DOHH2 (cell line): Measurements from ENCODE around the gene MYZAP.

Source experiments
- H3F3A ChIP-seq: fragments of 200-600 bp; sonication (generic), shearing (Covaris generic); 2 replicates; pipeline ENCODE4 v1.6.0; 2016; ENCODE audit warnings: antibody characterized with exemption, mild to moderate bottlenecking; ENCODE audit not compliant: control insufficient read depth, insufficient read depth
- H3K27ac ChIP-seq: fragments of 200-600 bp; sonication (generic); 2 replicates; pipeline ENCODE4 v1.5.1; 2014; ENCODE audit warnings: low read depth, mild to moderate bottlenecking, low read length, moderate library complexity
- H3K27me3 ChIP-seq: fragments of 200-600 bp; sonication (generic); 2 replicates; pipeline ENCODE4 v1.6.1; 2014; ENCODE audit warnings: mild to moderate bottlenecking, low read length, mixed read lengths; ENCODE audit not compliant: control insufficient read depth
- H3K36me3 ChIP-seq: fragments of 200-600 bp; sonication (generic); 2 replicates; pipeline ENCODE4 v1.6.1; 2014; ENCODE audit warnings: mild to moderate bottlenecking, low read length, moderate library complexity, mixed read lengths; ENCODE audit not compliant: control insufficient read depth
- H3K4me1 ChIP-seq: fragments of 200-600 bp; sonication (generic); 2 replicates; pipeline ENCODE4 v1.6.1; 2014; ENCODE audit warnings: mild to moderate bottlenecking, low read length, mixed read lengths; ENCODE audit not compliant: control insufficient read depth
- H3K4me2 ChIP-seq: fragments of 200-600 bp; sonication (generic); 2 replicates; pipeline ENCODE4 v1.6.0; 2014; ENCODE audit warnings: mild to moderate bottlenecking, low read length, moderate library complexity
- H3K4me3 ChIP-seq: fragments of 200-600 bp; sonication (generic); 2 replicates; pipeline ENCODE4 v1.5.1; 2014; ENCODE audit warnings: mild to moderate bottlenecking, low read length, mixed read lengths
- H3K79me2 ChIP-seq: fragments of 200-600 bp; sonication (generic); 2 replicates; pipeline ENCODE4 v1.6.1; 2014; ENCODE audit warnings: mild to moderate bottlenecking, low read length, mixed read lengths; ENCODE audit not compliant: control insufficient read depth
- H3K9me2 ChIP-seq: fragments of 200-600 bp; sonication (generic); replicated peaks from 2 replicates; pipeline ENCODE4 v1.6.1; 2014; ENCODE audit warnings: mild to moderate bottlenecking, low read length, mixed read lengths; ENCODE audit not compliant: control insufficient read depth
- H3K9me3 ChIP-seq: fragments of 200-600 bp; sonication (generic); 2 replicates; pipeline ENCODE4 v1.6.1; 2014; ENCODE audit warnings: antibody characterized with exemption, low read length, mixed read lengths; ENCODE audit not compliant: control insufficient read depth, insufficient read depth
- H4K20me1 ChIP-seq: fragments of 200-600 bp; sonication (generic); 2 replicates; pipeline ENCODE4 v1.6.0; 2014; ENCODE audit warnings: low read depth, mild to moderate bottlenecking, antibody characterized with exemption, low read length, moderate library complexity; ENCODE audit not compliant: control insufficient read depth, insufficient read depth
- EZH2phosphoT487 ChIP-seq: fragments of 200-600 bp; sonication (generic); IDR thresholded peaks from 2 replicates; pipeline ENCODE4 v1.6.1; 2017; ENCODE audit warnings: borderline replicate concordance, mild to moderate bottlenecking, antibody characterized with exemption, low read length, moderate library complexity, mixed read lengths
- TF ChIP-seq, protein P1 (sequence below): fragments of 200-600 bp; sonication (generic); IDR thresholded peaks from one replicate; pipeline ENCODE4 v1.5.1; 2014; ENCODE audit warnings: antibody characterized with exemption, mild to moderate bottlenecking, low read depth, low read length; ENCODE audit not compliant: poor library complexity, severe bottlenecking

Gene MYZAP

DNA sequence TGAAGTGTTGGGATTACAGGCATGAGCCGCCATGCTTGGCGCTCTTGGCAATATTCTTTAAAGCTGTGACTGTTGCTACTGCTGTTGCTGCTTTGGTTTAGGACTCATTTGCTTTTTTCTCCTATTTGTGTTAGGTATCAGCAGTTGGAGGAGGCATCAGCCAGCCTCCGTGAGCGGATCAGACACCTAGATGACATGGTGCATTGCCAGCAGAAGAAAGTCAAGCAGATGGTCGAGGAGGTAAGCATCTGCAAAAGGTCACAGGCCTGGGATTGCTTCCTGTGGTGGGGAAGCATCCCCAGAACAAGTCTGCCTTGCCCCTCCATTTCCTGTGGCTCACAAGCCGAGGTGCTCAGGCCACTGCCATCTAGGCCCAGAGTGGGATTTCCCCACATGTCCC is 47.6 kb downstream of the MYZAP start:
- Histone ChIP-seq H3K79me2 (no peaks in the 10 kb centered on the region), H3K9me2 (no peaks in the 10 kb centered on the region), H4K20me1 (no peaks in the 10 kb centered on the region), H3K4me3 (no peak overlapping the region), H3K27me3 (peaks cover 9% of the 10 kb centered on the region; the same call in 1 of the 2 replicates), H3K27ac (no peak overlapping the region), H3K36me3 (no peaks in the 10 kb centered on the region), H3F3A (no peaks in the 10 kb centered on the region), H3K4me1 (no peaks in the 10 kb centered on the region), H3K9me3 (no peaks in the 10 kb centered on the region), H3K4me2 (no peak overlapping the region)
- TF ChIP-seq EZH2phosphoT487 = no peak
- TF ChIP-seq, protein P1, sequence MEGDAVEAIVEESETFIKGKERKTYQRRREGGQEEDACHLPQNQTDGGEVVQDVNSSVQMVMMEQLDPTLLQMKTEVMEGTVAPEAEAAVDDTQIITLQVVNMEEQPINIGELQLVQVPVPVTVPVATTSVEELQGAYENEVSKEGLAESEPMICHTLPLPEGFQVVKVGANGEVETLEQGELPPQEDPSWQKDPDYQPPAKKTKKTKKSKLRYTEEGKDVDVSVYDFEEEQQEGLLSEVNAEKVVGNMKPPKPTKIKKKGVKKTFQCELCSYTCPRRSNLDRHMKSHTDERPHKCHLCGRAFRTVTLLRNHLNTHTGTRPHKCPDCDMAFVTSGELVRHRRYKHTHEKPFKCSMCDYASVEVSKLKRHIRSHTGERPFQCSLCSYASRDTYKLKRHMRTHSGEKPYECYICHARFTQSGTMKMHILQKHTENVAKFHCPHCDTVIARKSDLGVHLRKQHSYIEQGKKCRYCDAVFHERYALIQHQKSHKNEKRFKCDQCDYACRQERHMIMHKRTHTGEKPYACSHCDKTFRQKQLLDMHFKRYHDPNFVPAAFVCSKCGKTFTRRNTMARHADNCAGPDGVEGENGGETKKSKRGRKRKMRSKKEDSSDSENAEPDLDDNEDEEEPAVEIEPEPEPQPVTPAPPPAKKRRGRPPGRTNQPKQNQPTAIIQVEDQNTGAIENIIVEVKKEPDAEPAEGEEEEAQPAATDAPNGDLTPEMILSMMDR = no peak

DNA sequence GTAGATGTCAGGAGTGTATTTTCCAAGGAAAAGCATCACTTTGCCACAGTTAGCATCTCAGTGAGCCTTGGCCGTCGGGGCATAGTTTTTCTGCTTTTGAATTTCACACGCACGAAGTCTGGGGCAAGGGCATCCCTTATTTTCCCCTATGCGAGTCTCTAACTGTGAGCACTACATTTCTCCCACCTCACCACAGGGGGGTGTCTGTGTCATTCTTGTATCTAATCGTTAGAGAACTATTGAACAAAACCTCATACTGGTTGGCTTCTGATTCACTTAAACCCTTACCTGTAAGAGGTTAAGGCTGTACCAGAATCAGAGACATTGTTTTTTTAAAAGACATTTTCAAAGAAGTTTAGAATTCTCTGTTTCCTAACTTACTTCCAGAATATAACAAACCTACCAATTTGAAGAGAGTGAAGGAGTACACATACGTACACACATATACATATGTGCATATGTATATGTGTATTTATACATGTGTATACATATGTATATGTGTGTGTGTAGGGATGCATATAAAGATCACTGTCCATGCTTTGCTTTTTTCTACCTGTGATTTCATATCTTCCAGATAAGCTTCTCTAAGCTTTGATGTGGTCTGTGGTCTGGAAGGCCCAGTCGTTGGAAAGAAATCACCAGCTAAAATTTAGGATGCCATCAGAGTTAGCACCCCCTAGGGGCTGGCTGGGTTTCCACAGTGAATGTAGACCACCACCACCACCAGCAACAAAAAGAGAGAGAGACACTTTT is 49.4 kb downstream of the MYZAP start:
- H3K36me3 ChIP-seq = no peaks in the 10 kb centered on the region
- H4K20me1 ChIP-seq = no peaks in the 10 kb centered on the region
- no peaks in the 10 kb centered on the region for H3F3A ChIP-seq
- no peaks in the 10 kb centered on the region for H3K9me2 ChIP-seq
- H3K27ac ChIP-seq = no peak overlapping the region
- peaks cover 13% of the 10 kb centered on the region for H3K27me3 ChIP-seq
- no peaks in the 10 kb centered on the region for H3K79me2 ChIP-seq
- no peak overlapping the region for H3K4me2 ChIP-seq
- no peaks in the 10 kb centered on the region for H3K4me1 ChIP-seq
- no peaks in the 10 kb centered on the region for H3K9me3 ChIP-seq
- no peak overlapping the region for H3K4me3 ChIP-seq
- TF ChIP-seq EZH2phosphoT487 = no peak
- TF ChIP-seq, protein P1 = peak; percentile 48

DNA sequence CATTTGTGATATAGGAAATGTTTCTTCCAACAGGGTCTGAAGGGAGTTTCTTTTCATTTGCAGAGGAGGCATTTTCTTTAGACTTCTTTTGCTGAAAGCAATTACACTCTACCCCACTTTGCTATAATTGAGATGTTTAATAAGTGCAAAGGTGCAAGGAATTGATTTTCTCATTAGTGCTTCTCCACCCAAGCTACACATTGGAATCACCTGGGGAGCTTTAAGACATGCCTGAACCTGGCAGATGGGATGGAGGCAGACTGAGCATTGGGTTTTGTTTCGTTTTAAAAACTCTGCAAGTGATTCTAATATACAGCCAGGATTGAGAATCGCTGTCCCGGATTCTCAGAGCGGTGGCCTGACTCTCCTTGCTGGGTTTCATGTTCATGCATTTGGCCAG is 52.1 kb downstream of the MYZAP start:
- no peaks in the 10 kb centered on the region for H4K20me1 ChIP-seq
- no peaks in the 10 kb centered on the region for H3F3A ChIP-seq
- no peaks in the 10 kb centered on the region for H3K36me3 ChIP-seq
- no peak for TF ChIP-seq EZH2phosphoT487
- TF ChIP-seq, protein P1 = no peak
- peaks cover 12% of the 10 kb centered on the region for H3K27me3 ChIP-seq
- no peaks in the 10 kb centered on the region for H3K9me2 ChIP-seq
- no peaks in the 10 kb centered on the region for H3K4me1 ChIP-seq
- no peaks in the 10 kb centered on the region for H3K79me2 ChIP-seq
- no peak overlapping the region for H3K27ac ChIP-seq
- no peak overlapping the region for H3K4me2 ChIP-seq
- H3K4me3 ChIP-seq = no peak overlapping the region
- no peaks in the 10 kb centered on the region for H3K9me3 ChIP-seq
